AG04450 (cell line): ENCODE data around the gene FOXK2. TPM values are rescaled to one million over a fixed set of nuclear protein-coding genes. Genes with fewer than 3 reads are reported as not detected.

Experiments used
- CTCF ChIA-PET: fragments of 300-600, 350-600 bp; formaldehyde crosslinking; extraction: SDS; loops from one replicate; lab custom pipeline; 2022; ENCODE audit warnings: antibody characterized with exemption, inconsistent platforms; lab: Charles Lee
- POLR2A ChIA-PET: fragments of 350-600 bp; formaldehyde crosslinking; extraction: SDS; loops from one replicate; lab custom pipeline; 2021; ENCODE audit warnings: antibody characterized with exemption, inconsistent platforms; lab: Yijun Ruan, JAX
- DNase-seq: peaks from one replicate; pipeline ENCODE4 v3.0.0-alpha.2; 2011; ENCODE audit warnings: low read depth, low spot score
- H3K27ac ChIP-seq: one replicate; pipeline ENCODE4 v1.5.1; 2012; ENCODE audit warnings: low read depth, low read length, control low read depth
- H3K27me3 ChIP-seq: one replicate; pipeline ENCODE4 v1.6.0; 2012; ENCODE audit warnings: low read length; ENCODE audit not compliant: control insufficient read depth, insufficient read depth
- H3K4me3 ChIP-seq: 2 replicates; pipeline ENCODE4 v1.5.1; 2011; ENCODE audit warnings: mild to moderate bottlenecking, low read depth, low read length, control low read depth
- H3K9me3 ChIP-seq: 2 replicates; pipeline ENCODE4 v1.5.1; 2012; ENCODE audit warnings: low read length; ENCODE audit not compliant: control insufficient read depth, insufficient read depth
- polyA plus RNA-seq: library from polyadenylated mRNA; depleted of rRNA; stranded (reverse); fragments of >200 nt; gene quantifications from 2 replicates; pipeline ENCODE4 v1.2.3, GENCODE V29; 2011
- TF ChIP-seq, protein P1 (sequence below): IDR thresholded peaks from 2 replicates; pipeline ENCODE4 v1.5.1; 2011; ENCODE audit warnings: low read depth, low read length, control low read depth, inconsistent platforms

Gene FOXK2
- polyA plus RNA-seq, 1 experiment = 21.7 TPM

DNA sequence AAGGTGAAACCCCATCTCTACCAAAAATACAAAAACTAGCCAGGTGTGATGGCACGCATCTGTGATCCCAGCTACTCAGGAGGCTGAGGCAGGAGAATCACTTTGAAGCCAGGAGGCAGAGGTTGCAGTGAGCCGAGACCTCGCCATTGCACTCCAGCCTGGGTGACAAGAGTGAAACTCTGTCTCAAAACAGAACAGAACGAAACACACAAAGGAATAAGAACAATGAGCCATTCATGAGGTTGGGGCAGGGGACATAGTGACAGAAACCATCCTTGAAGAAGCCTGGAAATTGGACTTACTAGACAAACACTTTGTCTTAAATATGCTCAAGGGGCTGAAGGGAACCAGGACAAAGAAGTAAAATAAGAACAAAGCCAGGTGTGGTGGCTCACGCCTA is 89.3 kb downstream of the FOXK2 start:
- Histone ChIP-seq H3K27ac (no peak overlapping the region), H3K27me3 (no peaks in the 10 kb centered on the region), H3K4me3 (no peak overlapping the region), H3K9me3 (peaks cover 5% of the 10 kb centered on the region; the same call in 1 of the 2 replicates)
- DNase-seq = no peak
- TF ChIP-seq, protein P1, sequence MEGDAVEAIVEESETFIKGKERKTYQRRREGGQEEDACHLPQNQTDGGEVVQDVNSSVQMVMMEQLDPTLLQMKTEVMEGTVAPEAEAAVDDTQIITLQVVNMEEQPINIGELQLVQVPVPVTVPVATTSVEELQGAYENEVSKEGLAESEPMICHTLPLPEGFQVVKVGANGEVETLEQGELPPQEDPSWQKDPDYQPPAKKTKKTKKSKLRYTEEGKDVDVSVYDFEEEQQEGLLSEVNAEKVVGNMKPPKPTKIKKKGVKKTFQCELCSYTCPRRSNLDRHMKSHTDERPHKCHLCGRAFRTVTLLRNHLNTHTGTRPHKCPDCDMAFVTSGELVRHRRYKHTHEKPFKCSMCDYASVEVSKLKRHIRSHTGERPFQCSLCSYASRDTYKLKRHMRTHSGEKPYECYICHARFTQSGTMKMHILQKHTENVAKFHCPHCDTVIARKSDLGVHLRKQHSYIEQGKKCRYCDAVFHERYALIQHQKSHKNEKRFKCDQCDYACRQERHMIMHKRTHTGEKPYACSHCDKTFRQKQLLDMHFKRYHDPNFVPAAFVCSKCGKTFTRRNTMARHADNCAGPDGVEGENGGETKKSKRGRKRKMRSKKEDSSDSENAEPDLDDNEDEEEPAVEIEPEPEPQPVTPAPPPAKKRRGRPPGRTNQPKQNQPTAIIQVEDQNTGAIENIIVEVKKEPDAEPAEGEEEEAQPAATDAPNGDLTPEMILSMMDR = no peak
- ChIA-PET POLR2A (no interaction called here), CTCF (no interaction called here)

DNA sequence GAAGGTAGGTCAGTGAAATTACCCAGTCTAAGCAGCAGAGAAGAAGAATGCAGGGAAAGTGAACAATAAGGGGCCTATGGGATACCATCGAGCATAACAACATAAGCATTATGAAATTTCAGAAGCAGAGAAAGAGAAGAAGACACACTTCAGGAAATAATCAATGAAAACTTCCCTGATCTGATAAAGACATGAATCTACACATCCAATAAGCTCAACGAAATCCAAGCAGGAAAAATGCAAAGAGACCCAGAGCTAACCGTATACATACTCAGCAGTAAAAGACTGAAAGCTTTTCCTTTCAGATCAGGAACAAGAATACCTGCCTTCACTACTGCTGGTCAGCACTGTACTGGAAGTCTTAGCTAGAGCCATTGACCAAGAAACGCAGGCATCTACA is 90.1 kb downstream of the FOXK2 start:
- H3K9me3 ChIP-seq = peaks cover 5% of the 10 kb centered on the region; the same call in 1 of the 2 replicates
- TF ChIP-seq, protein P1 = no peak
- no peak for DNase-seq
- H3K27ac ChIP-seq = no peak overlapping the region
- no peaks in the 10 kb centered on the region for H3K27me3 ChIP-seq
- POLR2A ChIA-PET = interaction anchor here (0.6 kb wide), 1 partner anchor 139 kb away, joined by 8 read pairs; no protein-coding TSS in a partner anchor
- CTCF ChIA-PET = interaction anchor here (0.6 kb wide), 1 partner anchor 257 kb away, joined by 3 read pairs; no protein-coding TSS in a partner anchor
- H3K4me3 ChIP-seq = no peak overlapping the region

- Histone ChIP-seq H3K9me3 (peaks cover 5% of the 10 kb centered on the region; the same call in 1 of the 2 replicates), H3K4me3 (no peak overlapping the region), H3K27ac (no peak overlapping the region), H3K27me3 (no peaks in the 10 kb centered on the region)
- DNase-seq = no peak
- TF ChIP-seq, protein P1 = no peak
- CTCF ChIA-PET = no interaction called here
- POLR2A ChIA-PET = interaction anchor here (1.2 kb wide), 1 partner anchor 13 kb away, joined by 5 read pairs; no protein-coding TSS in a partner anchor
Measured at GRCh38 chr17:82611140-82612058, 91.9 kb downstream of the FOXK2 start.

DNA sequence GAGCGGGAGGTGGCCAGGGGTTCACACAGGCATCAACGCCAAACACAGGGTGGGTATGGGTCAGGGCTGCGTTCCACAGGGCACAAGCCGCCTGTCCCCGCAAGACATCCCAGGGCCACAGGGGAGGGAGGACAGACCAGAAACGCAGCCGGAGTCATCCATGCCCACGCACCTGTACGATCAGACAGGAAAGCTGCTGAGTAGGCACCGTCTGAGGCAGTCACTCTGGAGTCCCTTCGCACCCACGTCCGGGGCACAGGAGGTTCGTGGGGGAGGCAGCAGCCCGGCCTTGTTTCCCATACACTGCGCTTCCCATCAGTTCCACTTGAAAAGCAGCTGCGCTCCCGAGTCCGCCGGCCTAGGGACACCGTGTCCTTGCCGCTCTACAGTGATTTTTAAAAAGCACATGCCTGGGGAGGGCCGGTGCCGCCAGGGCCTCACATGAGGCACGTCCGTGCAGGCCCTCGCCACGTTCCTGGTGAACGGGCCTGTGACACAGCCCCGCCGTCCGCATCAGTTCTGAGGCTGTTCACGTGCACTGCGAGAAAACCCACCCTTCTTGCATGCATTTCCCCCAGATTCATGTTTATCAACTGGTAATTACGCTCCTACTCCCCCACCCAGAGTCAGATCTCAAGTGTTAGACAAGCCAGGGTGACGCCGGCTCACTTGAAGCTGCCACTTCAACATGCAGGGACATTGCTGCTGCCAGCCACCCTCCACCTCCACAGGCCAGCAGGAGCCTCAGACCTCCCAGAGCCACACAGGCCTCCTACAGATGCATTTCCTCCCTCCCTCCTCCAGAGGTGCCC is 94.0 kb downstream of the FOXK2 start:
- Histone ChIP-seq H3K27me3 (no peaks in the 10 kb centered on the region), H3K9me3 (peaks cover 5% of the 10 kb centered on the region; the same call in 1 of the 2 replicates), H3K27ac (no peak overlapping the region), H3K4me3 (no peak overlapping the region)
- TF ChIP-seq, protein P1 = no peak
- DNase-seq = no peak
- POLR2A ChIA-PET = no interaction called here
- CTCF ChIA-PET = no interaction called here
